Lung microvascular endothelial cell (primary cell): Measurements from ENCODE around the gene WRAP73. TPM values are rescaled to one million over a fixed set of nuclear protein-coding genes. Genes with fewer than 3 reads are reported as not detected.
A peak's percentile ranks its signal among the peaks of the same experiment; 100 is the strongest.

Experiments
- DNase-seq, 2 donors: peaks; one replicate each; pipeline versions ENCODE4 v3.0.0 to v3.0.0-alpha.2; 2010; ENCODE audit warnings: low read depth in 2 of 2
- total RNA-seq: library from RNA; depleted of rRNA; stranded (reverse); fragments of >200 nt; gene quantifications from 2 replicates; pipeline ENCODE4 v1.2.1, GENCODE V29; 2014

The WRAP73 gene
- total RNA-seq, 1 donor from 2014 or later = 14.7 TPM

DNA sequence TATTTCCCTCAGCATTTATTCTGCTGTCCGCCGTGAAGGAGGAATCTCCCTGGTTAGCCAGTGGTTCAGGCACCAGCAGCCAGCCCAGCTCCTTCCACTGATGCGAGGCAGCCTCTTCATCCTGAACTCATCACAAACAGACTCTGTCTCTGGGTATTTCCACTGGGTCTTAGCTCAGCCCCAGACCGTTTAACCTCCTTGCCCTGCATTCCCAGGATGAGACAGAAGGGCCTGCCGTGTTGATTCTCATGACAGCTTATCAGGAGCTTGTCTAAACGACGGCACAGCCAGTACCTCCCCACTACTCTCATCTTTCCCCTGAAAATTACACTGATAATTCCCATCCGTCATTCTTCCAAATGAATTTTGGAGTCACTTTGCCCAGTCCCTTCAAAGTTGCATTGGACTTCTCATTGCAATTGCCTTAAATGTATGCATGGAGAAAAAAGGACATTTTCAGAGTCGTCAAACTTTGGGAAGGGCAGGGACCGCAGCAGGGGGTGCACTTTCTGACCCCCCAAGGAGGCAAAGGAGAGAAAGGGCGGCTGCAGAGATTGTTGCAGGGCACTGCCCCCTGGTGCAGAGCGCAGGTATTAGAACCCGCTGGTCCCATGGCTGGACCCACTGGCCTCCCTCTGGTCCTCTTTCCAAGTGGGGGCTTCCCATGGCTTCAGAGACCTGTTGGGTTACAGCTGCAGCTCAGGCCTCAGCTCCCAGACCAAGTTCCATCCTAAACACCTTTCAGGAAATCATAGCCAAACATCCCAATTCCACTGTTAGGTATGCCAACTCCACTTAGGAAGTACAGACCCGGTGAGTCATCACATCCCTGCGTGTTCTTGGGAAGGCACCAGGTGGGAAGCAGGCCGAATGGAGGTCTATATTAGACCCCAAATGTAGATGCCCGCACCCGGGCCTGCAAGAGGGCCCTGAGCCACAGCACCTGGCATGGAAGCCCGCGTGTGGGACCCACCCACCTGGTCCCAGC lies 34.9 kb downstream of the WRAP73 start:
- DNase-seq = peak; percentile 18 to 48

- DNase-seq = no peak
Measured at GRCh38 chr1:3612123-3612522, 37.8 kb downstream of the WRAP73 start.

GRCh38 chr1:3611170-3612019 lies 38.5 kb downstream of the WRAP73 start, which contains the start of gene MEGF6:
Gene MEGF6 (minus strand): TSS chr1:3611508. CDS start chr1:3611268, 240 bp downstream.
- DNase-seq = peak in 1 of 2 donors; percentile 82

DNA sequence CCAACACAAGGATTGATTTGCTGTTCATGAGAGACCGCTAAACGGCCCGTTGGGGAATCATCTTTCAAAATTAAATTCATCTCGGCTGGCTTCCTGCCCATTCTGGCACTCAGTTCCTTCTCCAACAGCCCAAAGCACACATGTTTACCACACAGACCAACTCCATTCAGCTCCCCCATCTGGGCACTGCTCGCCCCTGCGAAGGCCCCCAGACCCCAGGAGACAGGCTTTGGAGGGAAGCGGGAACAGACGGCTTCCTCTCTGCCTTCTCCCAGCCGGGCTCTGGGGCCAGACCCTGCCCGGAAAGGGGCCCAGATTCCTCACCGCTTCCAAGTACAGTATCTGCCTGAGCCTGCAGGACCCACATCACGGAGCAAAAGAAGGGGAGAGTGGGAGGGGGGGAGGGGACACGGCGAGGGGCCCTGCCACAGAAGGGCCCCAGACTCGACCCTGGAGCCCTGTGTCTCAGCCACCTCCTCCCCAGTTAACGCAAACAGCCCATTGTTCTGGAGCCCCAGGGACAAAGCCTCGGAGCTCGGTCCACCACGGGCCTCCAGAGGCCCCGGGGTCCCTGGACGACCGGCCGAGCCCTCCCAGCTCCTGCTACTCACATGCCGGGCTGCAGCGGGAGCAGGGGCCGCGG lies 39.3 kb downstream of the WRAP73 start:
- DNase-seq = no peak

- DNase-seq = no peak
Measured at GRCh38 chr1:3609769-3610526, 40.0 kb downstream of the WRAP73 start.

DNA sequence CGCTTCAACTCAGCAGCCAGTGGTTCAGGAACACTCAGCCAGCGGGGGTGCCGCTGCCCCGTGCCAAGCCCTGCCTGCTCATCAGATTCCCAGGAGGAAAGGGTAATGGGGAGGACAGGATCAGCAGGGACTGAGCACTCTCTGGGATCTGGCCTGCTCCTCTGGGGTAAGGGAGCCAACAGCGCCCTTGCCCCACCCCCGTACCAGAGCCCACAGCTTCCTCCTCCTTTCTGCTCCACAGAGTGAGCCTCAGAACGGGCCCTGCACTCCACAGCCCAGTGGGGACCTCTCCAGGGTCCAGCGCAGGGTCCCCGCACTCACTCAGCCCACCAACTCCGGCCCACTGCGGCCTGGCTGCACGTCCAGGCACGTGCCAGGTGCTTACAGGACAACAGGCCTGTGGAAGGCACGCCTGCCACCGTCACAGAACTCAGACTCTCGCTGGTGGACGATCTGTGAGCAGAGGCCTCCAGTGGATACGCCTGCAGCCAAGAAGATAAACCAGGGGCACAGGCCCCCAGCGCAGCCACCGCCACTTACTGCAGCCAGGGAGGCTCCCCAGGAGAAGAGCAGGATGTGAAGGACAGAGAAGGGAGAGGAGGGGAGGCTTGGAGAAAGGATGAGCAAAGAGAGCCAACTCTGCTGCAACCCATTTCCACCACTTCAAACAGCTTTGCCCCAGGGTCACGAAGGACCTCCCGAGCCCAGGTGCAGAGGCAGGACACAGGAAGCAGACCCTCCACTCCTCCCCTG lies 40.7 kb downstream of the WRAP73 start:
- DNase-seq = no peak

GRCh38 chr1:3608154-3608553 lies 41.7 kb downstream of the WRAP73 start:
- no peak for DNase-seq

- DNase-seq = no peak
Measured at GRCh38 chr1:3607703-3608065, 42.2 kb downstream of the WRAP73 start.

- no peak for DNase-seq
Measured at GRCh38 chr1:3606779-3607702, 42.9 kb downstream of the WRAP73 start.

DNA sequence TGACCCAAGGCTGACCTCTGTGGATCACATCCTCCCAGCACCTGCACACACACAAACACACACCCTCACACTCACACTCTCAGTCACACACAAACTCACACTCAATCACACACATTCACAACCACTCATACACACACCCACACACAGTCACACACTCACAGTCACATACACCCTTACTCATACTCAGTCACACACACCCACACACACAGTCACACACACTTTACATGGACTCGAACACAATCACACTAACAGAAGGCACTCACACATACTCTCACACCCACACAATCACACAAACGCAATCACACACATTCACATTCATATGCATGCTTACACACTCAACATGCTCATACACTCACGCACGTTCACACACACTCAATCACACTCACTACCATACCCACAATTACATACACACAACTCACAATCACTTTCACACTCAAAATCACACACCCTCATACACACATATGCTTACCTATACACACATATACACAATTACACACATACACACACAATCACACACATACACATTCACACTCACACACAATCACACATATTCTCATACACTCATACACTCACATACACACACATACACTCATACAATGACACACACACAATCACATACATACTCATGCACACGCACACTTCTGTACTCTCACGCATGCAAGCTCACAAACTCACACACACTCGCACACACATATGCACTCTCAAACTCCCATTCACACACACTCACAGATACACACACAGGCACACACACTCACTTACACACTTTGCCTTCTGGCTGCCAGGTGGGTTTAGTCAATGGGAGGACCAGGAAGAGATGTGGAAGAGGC lies 44.7 kb downstream of the WRAP73 start:
- DNase-seq = no peak

- DNase-seq = no peak
Measured at GRCh38 chr1:3604468-3604974, 45.4 kb downstream of the WRAP73 start.

GRCh38 chr1:3603571-3604467 lies 46.1 kb downstream of the WRAP73 start:
- DNase-seq = no peak

GRCh38 chr1:3603156-3603555 lies 46.7 kb downstream of the WRAP73 start:
- no peak for DNase-seq

DNA sequence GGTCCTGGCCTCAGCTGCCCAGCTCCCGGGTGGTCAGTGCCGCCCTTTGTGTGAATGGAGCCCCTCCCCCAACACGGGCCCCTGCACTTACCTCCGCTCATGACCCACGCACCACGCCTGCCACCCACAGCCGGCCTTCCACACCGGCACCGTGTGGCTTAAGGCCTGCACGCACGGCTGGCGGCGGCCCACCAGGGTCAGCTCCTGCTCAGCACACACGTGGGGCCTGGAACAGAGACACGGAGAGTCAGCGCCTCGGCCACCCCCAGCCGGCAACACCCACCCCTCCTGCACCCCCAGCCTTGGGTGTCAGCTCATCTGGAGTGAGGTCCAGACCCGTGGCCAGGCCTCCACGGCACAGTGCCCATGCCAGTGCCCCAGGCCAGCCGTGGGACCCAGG lies 47.5 kb downstream of the WRAP73 start:
- no peak for DNase-seq

- no peak for DNase-seq
Measured at GRCh38 chr1:3601743-3602142, 48.2 kb downstream of the WRAP73 start.

DNA sequence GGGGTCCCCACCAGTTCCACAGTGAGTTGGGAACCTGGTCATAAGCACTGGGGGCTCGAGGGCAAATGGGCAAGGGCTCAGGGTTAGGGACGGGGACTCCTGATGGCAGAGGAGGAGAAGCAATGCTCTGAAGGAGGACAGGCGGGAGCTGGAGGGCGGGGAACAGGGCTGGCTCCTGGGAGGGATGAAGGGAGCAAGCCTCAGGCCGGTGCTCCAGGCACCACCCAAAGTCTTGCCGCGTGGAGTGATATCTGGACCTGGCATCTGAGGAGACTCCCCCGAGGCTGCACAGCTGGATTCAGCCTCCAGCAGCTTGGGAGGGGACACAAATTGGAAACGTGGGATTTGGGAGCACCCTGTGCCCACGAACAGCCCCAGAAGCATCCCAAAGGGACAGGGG lies 49.5 kb downstream of the WRAP73 start:
- no peak for DNase-seq

DNA sequence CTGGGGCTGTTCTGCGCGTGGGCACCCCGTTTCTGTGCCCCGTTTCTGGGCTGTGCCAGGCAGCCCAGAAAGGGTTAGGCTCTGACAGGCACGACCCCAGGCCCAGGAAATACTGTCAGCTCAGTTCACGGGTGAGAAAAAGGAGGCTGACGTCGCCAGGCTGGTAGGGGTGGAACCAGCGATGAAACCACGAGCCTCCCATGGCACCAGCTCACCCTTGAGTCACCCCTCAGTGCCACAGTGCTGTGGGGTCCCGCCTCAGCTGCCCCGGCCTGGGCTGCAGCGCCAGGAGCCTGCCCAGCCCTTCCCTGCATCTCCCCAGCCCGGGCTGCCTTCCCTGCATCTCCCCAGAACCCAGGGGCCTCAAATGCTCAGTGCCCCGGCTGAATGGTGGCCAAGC lies 50.1 kb downstream of the WRAP73 start:
- DNase-seq = no peak
